GM18951 (cell line): ENCODE results near the gene SLC35E4.
"Not testable (repeated sequence)": the region's sequence is repeated elsewhere in the genome, so short reads cannot be mapped to it uniquely, and the experiment has no call there.

Source experiments
- POLR2A ChIP-seq: IDR thresholded peaks from 4 replicates; pipeline ENCODE4 v1.6.1; 2011; ENCODE audit warnings: mild to moderate bottlenecking; ENCODE audit not compliant: insufficient read length, insufficient read depth; ENCODE audit errors: extremely low read depth
- in situ Hi-C: fragments of 300-500 bp; cut with MboI; formaldehyde crosslinking; loops from one replicate; pipeline ENCODE4 v1.12.0; 2022; ENCODE audit warnings: low sequenced_read_pairs, mixed read lengths, inconsistent platforms; ENCODE audit not compliant: unreplicated experiment

Gene SLC35E4

DNA sequence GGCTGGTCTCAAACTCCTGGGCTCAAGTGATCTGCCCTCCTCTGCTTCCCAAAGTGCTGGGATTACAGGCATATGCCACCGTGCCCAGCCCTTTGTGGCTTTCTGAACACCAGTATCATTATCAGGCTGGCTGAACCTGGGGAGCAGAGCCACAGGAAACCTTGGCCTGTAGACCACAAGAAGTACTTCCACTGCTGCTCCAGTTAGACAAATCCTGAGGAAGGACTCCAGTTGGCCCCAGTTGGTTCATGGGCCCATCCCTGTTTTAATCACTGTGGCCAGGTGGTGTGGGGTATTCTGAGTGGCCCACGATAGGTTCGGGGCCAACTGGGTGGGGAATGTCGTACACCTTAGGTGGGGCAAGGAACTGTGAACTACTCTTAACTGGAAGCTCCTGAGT lies 37.6 kb downstream of the SLC35E4 start:
- in situ Hi-C loops: no loop called here
- no peak for TF ChIP-seq POLR2A

DNA sequence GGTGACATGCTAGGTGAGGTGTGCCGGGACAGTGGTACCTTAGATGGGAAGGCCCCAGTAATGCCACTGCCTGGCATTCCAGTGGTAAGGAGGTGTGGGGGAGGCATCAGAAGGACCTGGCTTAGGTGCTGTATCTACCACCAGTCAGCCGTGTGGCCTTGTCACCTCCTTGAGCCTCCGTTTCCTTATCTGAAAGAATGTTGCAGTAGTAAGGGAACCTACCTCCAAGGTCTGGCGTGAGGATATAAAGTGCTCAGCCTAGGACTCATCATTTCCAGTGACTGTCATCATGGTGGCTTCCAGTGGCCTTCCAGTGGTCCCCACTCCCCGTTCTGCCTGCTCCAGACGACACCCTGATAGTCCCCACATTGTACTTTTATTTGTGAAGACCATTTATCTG lies 38.9 kb downstream of the SLC35E4 start:
- in situ Hi-C loops: no loop called here
- TF ChIP-seq POLR2A: no peak

DNA sequence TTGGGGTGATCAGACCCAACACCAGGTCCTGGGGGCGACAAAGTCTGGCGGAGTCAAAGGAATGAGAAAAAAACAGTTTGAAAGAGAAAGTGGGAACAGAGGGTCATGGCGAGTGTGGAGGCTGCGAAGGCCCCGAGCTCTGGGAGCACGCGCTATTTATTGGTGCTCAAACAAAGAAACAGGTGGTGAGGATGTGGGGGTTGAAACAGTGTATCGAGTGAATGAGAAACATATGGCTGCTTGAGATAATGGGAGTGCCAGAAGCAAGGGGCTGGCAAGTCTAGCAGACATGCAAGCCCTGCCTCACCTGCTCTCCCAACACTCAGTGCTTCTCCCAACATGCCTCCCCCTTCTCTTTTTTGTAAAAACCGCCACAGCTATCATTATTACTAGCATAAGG lies 39.9 kb downstream of the SLC35E4 start:
- in situ Hi-C loops: no loop called here
- no peak for TF ChIP-seq POLR2A

DNA sequence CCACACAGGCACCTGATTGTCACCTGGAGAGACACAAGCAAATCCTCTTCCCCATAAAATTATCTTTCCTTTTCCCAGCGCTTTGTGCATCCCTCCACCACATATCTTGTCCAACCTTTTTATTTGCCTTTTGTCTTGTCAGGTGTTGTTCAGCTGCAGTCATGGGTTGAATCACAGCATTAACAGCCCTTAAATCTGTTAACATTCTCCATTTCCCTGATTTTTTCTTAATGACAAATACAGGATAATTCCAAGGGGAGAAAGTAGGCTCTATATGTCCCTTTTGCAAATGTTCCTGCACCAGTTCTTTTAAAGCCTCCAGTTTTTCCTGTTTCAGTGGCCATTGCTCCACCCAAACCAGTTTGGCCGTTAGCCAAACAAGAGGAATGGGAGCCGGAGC lies 41.0 kb downstream of the SLC35E4 start:
- in situ Hi-C loops: not testable (repeated sequence)

DNA sequence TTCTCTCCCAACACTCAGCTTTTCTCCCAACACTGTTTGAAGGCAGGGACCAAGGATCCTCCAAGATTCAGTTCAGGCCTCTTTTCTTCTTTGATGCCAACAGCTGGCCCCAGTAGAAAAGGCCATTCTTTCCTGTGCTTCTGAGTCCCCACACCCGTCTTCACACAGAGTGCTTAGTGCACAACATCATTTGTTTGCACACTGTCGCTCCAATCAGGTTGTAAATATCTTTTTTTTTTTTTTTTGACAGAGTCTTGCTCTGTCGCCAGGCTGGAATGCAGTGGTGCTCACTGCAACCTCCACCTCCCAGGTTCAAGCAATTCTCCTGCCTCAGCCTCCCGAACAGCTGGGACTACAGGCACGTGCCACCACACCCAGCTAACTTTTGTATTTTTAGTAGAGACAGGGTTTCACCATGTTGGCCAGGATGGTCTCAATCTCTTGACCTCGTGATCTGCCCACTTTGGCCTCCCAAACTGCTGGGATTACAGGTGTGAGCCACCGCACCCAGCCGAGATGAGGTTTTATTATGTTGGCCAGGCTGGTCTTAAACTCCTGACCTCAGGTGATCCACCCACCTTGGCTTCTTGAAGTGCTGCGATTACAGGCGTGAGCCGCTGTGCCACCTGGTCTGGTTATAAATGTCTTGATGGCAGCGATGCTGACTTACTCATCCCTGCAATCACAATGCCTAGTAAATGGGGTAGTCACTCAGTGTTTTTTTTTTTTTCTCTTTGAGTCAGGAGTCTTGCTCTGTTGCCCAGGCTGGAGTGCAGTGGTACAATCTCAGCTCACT lies 44.5 kb downstream of the SLC35E4 start:
- in situ Hi-C loops: not testable (repeated sequence)

DNA sequence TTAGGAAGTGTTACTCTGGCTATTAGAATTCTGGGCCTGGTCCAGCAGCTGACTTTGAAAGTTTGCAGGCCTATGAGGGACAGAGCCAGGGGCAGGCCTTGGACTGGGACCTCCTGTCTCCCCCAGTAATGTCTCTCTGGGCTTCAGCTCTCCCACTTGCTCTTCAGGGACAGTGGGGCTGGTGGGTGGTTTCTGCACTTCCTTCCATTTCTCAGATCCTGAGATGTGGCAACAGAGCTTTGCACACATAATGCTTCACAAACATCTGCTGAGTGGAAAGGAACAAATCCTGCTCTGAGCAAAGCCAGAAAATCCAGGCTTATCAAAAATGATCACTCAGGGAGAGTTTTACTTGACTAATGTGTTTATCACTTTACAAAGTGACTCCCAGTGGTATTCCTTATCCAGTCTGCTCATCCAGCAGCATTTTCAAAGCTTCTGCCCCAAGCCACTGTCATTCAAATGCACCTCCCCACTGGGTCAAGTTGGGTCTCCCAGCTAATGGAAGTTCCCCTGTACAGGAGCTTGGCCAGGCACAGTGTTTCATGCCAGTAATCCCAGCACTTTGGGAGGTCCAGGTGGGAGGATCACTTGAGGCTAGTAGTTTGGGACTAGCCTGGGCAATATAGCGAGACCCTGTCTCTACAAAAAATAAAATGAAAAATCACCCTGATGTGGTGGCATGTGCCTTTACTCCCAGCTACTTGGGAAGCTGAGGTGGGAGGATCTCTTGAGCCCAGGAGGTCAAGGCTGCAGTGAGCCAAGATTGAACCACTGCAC lies 45.6 kb downstream of the SLC35E4 start:
- no peak for TF ChIP-seq POLR2A
- in situ Hi-C loops: no loop called here

DNA sequence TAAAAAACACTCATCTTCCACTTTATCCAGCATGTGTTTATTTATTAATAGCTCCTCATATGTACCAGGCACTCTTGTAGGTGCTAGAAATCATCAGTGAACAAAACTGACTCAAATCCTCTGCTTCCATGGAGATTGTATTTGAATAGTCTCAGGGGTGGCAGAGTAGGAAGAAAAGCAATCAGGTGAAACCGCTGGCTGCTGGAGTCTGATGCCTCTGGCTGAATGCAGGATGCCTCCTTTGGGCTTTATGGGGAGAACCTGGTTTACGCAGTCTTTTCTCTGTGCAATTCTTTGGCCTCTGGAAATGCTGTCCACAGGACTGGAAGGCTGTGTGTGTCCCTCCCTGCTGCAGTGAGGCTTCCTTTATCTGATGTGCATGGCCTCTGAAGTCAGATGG lies 46.2 kb downstream of the SLC35E4 start:
- in situ Hi-C loops: no loop called here
- TF ChIP-seq POLR2A: no peak

DNA sequence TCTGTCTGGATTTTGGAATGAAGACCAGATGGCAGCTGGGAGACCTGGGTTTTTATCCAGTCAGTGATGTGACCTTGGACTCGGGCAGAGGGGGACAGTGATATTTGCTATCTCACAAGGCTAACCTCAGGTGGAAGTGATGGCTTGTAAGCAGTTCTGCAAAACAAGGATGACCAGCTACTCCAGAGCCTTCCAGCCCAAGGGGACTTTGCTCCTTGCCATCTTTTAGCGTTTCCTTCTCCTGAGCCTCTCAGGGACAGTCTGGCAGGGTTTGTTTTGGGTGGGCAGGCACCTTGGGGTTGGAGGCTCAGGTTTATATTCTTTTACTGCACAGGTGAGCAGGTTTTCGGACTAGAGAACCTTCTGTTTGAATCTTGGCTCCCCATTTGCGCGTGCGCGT lies 49.6 kb downstream of the SLC35E4 start:
- no peak for TF ChIP-seq POLR2A

DNA sequence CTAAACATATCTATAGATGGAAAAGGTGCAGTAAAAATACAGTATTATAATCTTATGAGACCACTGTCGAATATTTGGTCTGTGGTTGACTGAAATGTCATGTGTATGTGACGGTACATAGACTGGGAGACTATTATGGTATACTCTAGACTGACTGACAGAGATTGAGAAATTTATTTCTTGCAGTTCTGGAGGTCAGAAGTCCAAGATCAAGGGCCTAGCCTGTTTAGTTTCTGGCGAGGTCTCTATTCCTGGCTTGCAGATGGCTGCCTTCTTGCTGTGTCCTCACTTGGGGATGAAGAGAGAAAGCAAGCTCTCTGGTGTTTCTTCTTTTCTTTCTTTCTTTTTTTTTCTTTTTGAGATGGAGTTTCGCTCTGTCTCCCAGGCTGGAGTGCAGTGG lies 51.8 kb downstream of the SLC35E4 start:
- TF ChIP-seq POLR2A: no peak
- in situ Hi-C loops: no loop called here

More for the DNA sequence above, 49.6 kb downstream of the SLC35E4 start:
- in situ Hi-C loops: no loop called here

DNA sequence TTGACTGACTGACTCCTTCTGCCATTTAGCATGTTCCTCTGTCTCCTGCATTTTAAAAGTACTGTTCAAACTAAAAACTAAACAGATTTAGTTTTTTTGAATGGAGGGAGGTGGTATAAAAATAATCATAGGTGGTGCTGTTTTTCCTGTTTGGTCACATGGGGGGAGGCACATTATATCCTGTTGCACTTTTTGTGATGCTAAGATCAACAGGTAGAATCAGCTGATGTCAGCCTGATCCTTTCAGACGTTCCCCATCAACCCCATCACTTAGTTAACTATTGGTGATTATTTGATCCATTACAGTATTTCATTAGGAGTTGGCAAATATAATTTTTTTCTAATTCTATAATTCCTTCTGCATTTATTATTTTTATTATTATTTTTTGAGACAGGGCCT lies 54.0 kb downstream of the SLC35E4 start:
- no peak for TF ChIP-seq POLR2A
- in situ Hi-C loops: no loop called here

DNA sequence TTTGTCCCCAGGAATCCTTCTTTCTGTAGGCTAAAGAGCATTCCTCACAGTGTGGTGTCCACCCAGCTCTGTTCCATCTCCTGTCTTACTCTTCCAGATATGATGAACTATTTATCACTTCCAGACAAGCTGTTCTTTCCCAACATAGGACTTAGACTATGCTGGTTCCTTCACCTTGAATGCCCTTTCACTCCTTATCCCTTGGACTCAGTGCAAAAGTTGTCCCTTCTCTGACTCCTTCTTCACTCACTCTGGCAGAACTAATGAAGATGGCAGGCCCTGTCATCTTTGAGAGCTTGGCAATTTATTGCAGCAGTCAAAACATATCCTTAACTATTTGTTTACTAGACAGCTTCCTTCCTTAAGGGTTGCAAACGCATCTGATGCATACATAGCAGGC lies 55.6 kb downstream of the SLC35E4 start:
- TF ChIP-seq POLR2A: no peak

DNA sequence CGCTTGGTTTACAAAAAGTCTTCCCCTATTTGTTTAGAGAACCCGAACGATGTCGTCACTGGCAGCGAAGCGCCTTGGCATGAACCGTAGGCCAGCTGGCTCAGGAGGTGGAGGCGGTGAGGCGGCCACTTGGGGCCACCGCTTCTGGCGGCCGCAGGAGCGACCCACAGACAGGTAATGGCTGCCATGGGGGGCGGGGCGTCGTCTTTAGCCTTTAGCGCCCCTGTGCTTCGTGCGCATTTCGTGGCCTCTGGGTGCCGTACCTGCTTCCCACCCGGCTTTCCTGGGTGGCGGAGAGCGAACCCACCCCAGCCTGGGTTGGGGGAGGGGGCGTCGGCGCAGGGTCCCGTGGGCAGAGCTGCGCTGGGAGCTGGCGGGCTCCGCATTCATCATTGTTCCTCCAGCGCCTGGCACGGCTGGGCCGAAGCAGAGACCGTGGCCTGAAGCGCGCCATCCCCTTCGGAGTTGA lies 58.6 kb downstream of the SLC35E4 start:
- in situ Hi-C loops: no loop called here
- peak; percentile 13 for TF ChIP-seq POLR2A

More for the DNA sequence above, 55.6 kb downstream of the SLC35E4 start:
- in situ Hi-C loops: no loop called here

DNA sequence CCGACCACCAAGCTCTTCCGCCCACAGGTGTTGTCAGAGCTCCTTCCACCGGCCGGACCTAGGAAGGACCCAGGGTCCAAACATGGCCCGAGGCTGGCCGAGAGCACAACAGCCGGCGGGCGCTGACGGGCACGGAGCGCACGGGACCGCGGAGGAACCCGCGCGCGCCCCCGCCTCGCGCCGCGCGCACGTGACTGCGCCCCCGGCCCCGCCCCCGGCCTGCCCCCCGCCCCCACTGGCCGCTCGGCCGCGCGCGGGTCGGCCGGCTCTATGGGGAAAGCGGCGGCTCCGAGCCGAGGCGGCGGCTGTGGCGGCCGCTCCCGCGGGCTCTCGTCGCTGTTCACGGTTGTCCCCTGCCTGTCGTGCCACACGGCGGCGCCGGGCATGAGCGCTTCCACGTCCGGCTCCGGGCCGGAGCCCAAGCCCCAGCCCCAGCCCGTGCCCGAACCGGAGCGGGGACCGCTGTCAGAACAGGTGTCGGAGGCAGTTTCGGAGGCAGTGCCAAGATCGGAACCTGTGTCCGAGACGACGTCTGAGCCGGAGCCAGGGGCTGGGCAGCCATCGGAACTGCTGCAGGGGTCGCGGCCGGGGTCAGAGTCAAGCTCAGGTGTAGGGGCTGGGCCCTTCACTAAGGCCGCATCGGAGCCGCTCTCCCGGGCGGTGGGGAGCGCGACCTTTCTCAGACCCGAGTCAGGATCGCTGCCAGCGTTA lies 59.2 kb downstream of the SLC35E4 start, which contains the start of gene OSBP2:
OSBP2 (plus strand) TSS at position 235 of the 711 bp plus-strand sequence; CDS start at position 271, 36 bp downstream.
- in situ Hi-C loops: no loop called here
- TF ChIP-seq POLR2A: no peak
